RWPE2 (cell line): ENCODE measurements around the gene RANGRF.

Experiments used
- ATAC-seq: fragments of 200-7000 bp; cut with Tn5 transposase; 3 replicates; pipeline ENCODE4 v1.9.1; 2021; ENCODE audit warnings: low read depth
- DNase-seq: peaks from one replicate; pipeline ENCODE4 v3.0.0-alpha.2; 2020; ENCODE audit warnings: low spot score
- H3K27ac ChIP-seq: fragments of 450-650 bp; 2 replicates; pipeline ENCODE4 v1.5.1; 2017; ENCODE audit warnings: mild to moderate bottlenecking; ENCODE audit not compliant: poor library complexity, severe bottlenecking
- H3K27me3 ChIP-seq: fragments of 250-450 bp; sonication (Bioruptor Pico); 2 replicates; pipeline ENCODE4 v1.5.1; 2021; ENCODE audit warnings: mild to moderate bottlenecking, moderate library complexity; ENCODE audit not compliant: insufficient read depth, poor library complexity, severe bottlenecking
- H3K36me3 ChIP-seq: fragments of 250-450 bp; sonication (Bioruptor Pico); 2 replicates; pipeline ENCODE4 v1.5.1; 2020; ENCODE audit warnings: low read depth, mild to moderate bottlenecking, moderate library complexity
- H3K4me1 ChIP-seq: fragments of 250-450 bp; sonication (Bioruptor Pico); 2 replicates; pipeline ENCODE4 v1.5.1; 2021; ENCODE audit warnings: mild to moderate bottlenecking, moderate library complexity; ENCODE audit not compliant: insufficient read depth, poor library complexity, severe bottlenecking
- H3K4me3 ChIP-seq: fragments of 250-450 bp; sonication (Bioruptor Pico); 2 replicates; pipeline ENCODE4 v1.5.1; 2021; ENCODE audit warnings: mild to moderate bottlenecking, moderate library complexity; ENCODE audit not compliant: severe bottlenecking
- H3K9me3 ChIP-seq: fragments of 250-450 bp; sonication (Bioruptor Pico); 2 replicates; pipeline ENCODE4 v1.5.1; 2021; ENCODE audit warnings: mild to moderate bottlenecking, moderate library complexity; ENCODE audit not compliant: severe bottlenecking
- TF ChIP-seq, protein P1 (sequence below): fragments of 450-650 bp; IDR thresholded peaks from one replicate; pipeline ENCODE4 v1.5.1; 2017; ENCODE audit warnings: mild to moderate bottlenecking, moderate library complexity; ENCODE audit not compliant: poor library complexity, severe bottlenecking

Gene RANGRF

DNA sequence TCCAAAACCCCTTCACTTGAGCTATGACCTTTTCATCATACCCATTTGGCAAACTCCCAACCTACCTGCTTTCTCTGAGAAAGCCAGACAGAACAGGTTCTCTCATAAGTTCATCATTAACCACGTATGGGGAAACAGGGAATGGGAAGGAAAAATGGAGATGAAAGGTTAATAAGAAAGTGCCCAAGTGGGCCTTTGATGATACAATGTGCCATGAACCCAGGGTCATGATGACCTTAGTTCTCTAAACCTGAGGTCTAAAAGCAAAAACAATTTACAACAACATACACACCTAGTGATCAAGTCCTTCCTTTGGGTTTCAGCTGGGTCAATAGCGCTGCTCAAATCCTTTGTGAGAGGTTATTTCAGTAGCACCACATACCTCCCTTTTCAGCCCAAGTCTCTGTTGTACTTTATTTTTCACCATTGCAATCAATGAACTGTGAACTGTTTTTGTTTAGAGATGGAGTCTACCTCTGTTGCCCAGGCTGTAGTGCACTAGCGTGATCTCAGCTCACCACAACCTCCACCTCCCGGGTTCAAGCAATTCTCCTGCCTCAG lies 14.5 kb upstream of the RANGRF start:
- ATAC-seq (no peak), DNase-seq (no peak)
- Histone ChIP-seq H3K27ac (no peak overlapping the region), H3K27me3 (no peaks in the 10 kb centered on the region), H3K9me3 (no peaks in the 10 kb centered on the region), H3K4me3 (no peak overlapping the region), H3K36me3 (peaks cover 6% of the 10 kb centered on the region), H3K4me1 (no peaks in the 10 kb centered on the region)
- TF ChIP-seq, protein P1, sequence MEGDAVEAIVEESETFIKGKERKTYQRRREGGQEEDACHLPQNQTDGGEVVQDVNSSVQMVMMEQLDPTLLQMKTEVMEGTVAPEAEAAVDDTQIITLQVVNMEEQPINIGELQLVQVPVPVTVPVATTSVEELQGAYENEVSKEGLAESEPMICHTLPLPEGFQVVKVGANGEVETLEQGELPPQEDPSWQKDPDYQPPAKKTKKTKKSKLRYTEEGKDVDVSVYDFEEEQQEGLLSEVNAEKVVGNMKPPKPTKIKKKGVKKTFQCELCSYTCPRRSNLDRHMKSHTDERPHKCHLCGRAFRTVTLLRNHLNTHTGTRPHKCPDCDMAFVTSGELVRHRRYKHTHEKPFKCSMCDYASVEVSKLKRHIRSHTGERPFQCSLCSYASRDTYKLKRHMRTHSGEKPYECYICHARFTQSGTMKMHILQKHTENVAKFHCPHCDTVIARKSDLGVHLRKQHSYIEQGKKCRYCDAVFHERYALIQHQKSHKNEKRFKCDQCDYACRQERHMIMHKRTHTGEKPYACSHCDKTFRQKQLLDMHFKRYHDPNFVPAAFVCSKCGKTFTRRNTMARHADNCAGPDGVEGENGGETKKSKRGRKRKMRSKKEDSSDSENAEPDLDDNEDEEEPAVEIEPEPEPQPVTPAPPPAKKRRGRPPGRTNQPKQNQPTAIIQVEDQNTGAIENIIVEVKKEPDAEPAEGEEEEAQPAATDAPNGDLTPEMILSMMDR, result no peak

GRCh38 chr17:8274816-8275215 lies 13.7 kb upstream of the RANGRF start:
- Histone ChIP-seq H3K4me1 (no peaks in the 10 kb centered on the region), H3K36me3 (no peaks in the 10 kb centered on the region), H3K4me3 (no peak overlapping the region), H3K9me3 (no peaks in the 10 kb centered on the region), H3K27me3 (no peaks in the 10 kb centered on the region), H3K27ac (no peak overlapping the region)
- DNase-seq (no peak), ATAC-seq (no peak)
- TF ChIP-seq, protein P1, result no peak

DNA sequence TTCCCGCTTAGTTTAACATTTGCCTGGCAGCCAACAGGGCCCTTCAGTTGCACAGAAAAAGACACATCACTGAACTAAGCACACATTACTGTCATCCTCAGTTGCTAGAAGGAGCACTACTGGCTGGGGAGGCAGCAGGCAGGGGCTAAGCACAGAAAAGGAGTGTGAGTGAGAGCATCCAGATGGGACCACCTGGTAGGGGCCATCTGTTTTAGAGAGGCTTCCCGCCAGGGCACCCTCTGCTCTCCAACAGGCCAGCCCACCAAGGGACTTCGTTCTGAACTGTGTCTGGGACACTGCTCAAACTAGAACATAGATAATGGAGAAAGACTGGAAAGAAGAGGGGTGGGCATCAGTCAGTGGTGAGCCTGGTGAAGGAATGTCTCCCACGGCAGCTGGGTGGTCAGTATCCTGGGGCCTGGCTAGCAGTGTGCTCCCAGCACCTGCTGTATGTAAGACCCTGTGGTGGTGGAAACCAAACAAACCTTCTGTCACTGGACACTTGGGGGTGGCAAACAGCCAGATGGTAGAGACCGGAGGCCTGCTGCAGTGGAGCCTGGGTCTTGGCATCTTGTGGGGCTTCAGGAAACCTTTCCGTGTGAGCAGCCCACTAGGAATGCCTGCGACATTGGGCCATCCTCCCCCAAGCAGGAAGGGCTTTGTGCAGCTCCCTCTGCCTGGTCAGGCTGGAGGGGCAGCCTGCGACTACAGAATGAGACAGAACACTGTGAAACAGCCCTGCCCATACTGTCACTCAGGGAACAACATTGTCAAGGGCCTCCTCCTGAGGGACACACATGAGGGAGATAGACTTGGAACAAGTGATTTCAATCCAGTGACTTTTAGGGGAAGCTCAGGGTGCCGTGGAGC lies 12.8 kb upstream of the RANGRF start:
- no peaks in the 10 kb centered on the region for H3K36me3 ChIP-seq
- no peaks in the 10 kb centered on the region for H3K4me1 ChIP-seq
- ATAC-seq (no peak; the same call in 2 of the 3 replicates), DNase-seq (no peak)
- no peaks in the 10 kb centered on the region for H3K27me3 ChIP-seq
- no peak overlapping the region for H3K4me3 ChIP-seq
- TF ChIP-seq, protein P1, result no peak
- no peaks in the 10 kb centered on the region for H3K9me3 ChIP-seq
- H3K27ac ChIP-seq, result no peak overlapping the region

- Histone ChIP-seq H3K4me3 (no peak overlapping the region), H3K36me3 (no peaks in the 10 kb centered on the region), H3K9me3 (no peaks in the 10 kb centered on the region), H3K27me3 (no peaks in the 10 kb centered on the region), H3K27ac (no peak overlapping the region), H3K4me1 (no peaks in the 10 kb centered on the region)
- TF ChIP-seq, protein P1, result no peak
- DNase-seq (no peak), ATAC-seq (no peak)
Measured at GRCh38 chr17:8277317-8277716, 11.2 kb upstream of the RANGRF start.

DNA sequence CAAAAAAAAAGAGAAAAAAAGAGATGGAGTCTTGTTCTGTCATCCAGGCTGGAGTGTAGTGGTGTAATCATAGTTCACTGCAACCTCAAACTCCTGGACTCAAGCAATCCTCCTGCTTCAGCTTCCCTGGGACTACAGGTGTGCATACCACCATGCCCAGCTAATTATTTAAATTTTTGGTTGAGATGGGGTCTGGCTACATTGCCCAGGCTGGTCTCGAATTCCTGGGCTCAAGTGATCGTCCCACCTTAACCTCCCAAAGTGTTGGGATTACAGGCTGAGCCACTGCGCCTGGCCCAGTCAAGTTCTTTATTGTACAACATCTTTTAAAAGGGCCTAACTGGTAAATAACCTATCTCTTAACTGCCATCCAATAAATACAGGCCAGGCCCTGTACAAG lies 6.1 kb upstream of the RANGRF start:
- no peaks in the 10 kb centered on the region for H3K9me3 ChIP-seq
- TF ChIP-seq, protein P1, result no peak
- no peaks in the 10 kb centered on the region for H3K36me3 ChIP-seq
- DNase-seq (no peak), ATAC-seq (no peak)
- no peak overlapping the region for H3K4me3 ChIP-seq
- no peaks in the 10 kb centered on the region for H3K27me3 ChIP-seq
- H3K27ac ChIP-seq, result no peak overlapping the region
- H3K4me1 ChIP-seq, result no peaks in the 10 kb centered on the region
